GM18517 (cell line): ENCODE measurements around the gene TNFRSF19.

Experiments
- ATAC-seq: cut with Tn5 transposase; IDR thresholded peaks from one replicate; pipeline ENCODE4 v1.9.1; 2021; ENCODE audit warnings: mild to moderate bottlenecking, moderate library complexity; ENCODE audit not compliant: unreplicated experiment

TNFRSF19 gene

GRCh38 chr13:23680845-23681669 lies 110.8 kb downstream of the TNFRSF19 start:
- no peak for ATAC-seq

GRCh38 chr13:23683084-23683483 lies 112.9 kb downstream of the TNFRSF19 start:
- no peak for ATAC-seq

GRCh38 chr13:23684647-23685046 lies 114.4 kb downstream of the TNFRSF19 start:
- ATAC-seq, result no peak

GRCh38 chr13:23685416-23685815 lies 115.2 kb downstream of the TNFRSF19 start:
- ATAC-seq, result no peak

GRCh38 chr13:23686948-23687347 lies 116.7 kb downstream of the TNFRSF19 start:
- ATAC-seq, result no peak

- no peak for ATAC-seq
Measured at GRCh38 chr13:23687614-23688013, 117.4 kb downstream of the TNFRSF19 start.

GRCh38 chr13:23688336-23688735 lies 118.1 kb downstream of the TNFRSF19 start:
- no peak for ATAC-seq

GRCh38 chr13:23690668-23691067 lies 120.5 kb downstream of the TNFRSF19 start:
- no peak for ATAC-seq

GRCh38 chr13:23692816-23693215 lies 122.6 kb downstream of the TNFRSF19 start:
- no peak for ATAC-seq

- no peak for ATAC-seq
Measured at GRCh38 chr13:23695196-23695595, 125.0 kb downstream of the TNFRSF19 start.

- no peak for ATAC-seq
Measured at GRCh38 chr13:23695711-23696464, 125.7 kb downstream of the TNFRSF19 start.

GRCh38 chr13:23696610-23697009 lies 126.4 kb downstream of the TNFRSF19 start:
- no peak for ATAC-seq

GRCh38 chr13:23697772-23698313 lies 127.6 kb downstream of the TNFRSF19 start:
- no peak for ATAC-seq

GRCh38 chr13:23699271-23699670 lies 129.1 kb downstream of the TNFRSF19 start:
- ATAC-seq, result no peak

- no peak for ATAC-seq
Measured at GRCh38 chr13:23701186-23701585, 131.0 kb downstream of the TNFRSF19 start.

- ATAC-seq, result no peak
Measured at GRCh38 chr13:23701636-23702035, 131.4 kb downstream of the TNFRSF19 start.

- no peak for ATAC-seq
Measured at GRCh38 chr13:23703246-23703860, 133.1 kb downstream of the TNFRSF19 start.

- ATAC-seq, result no peak
Measured at GRCh38 chr13:23705583-23705982, 135.4 kb downstream of the TNFRSF19 start.

- ATAC-seq, result no peak
Measured at GRCh38 chr13:23707674-23708073, 137.5 kb downstream of the TNFRSF19 start.

- no peak for ATAC-seq
Measured at GRCh38 chr13:23709536-23709935, 139.3 kb downstream of the TNFRSF19 start.

- ATAC-seq, result no peak
Measured at GRCh38 chr13:23710366-23710765, 140.2 kb downstream of the TNFRSF19 start.
